H9 (cell line): ENCODE measurements around the gene CDK5RAP1. TPM values are rescaled to one million over a fixed set of nuclear protein-coding genes. Genes with fewer than 3 reads are reported as not detected.

Source experiments
- DNase-seq: peaks from one replicate; pipeline ENCODE4 v3.0.0-alpha.2; 2017
- H2AFZ ChIP-seq: one replicate; pipeline ENCODE4 v1.6.1; 2013; ENCODE audit warnings: mild to moderate bottlenecking, low read length, control low read depth, moderate library complexity
- H2AK5ac ChIP-seq: 2 replicates; pipeline ENCODE4 v1.6.1; 2013; ENCODE audit warnings: low read length, control low read depth, mixed read lengths; ENCODE audit not compliant: insufficient read length
- H2BK120ac ChIP-seq: one replicate; pipeline ENCODE4 v1.6.1; 2013; ENCODE audit warnings: low read depth, mild to moderate bottlenecking, low read length, control low read depth, inconsistent platforms; ENCODE audit not compliant: poor library complexity, severe bottlenecking
- H2BK12ac ChIP-seq: 2 replicates; pipeline ENCODE4 v1.6.1; 2013; ENCODE audit warnings: low read length, control low read depth, mixed read lengths, low read depth; ENCODE audit not compliant: insufficient read length
- H2BK15ac ChIP-seq: 2 replicates; pipeline ENCODE4 v1.6.1; 2013; ENCODE audit warnings: low read depth, low read length, control low read depth
- H2BK20ac ChIP-seq: one replicate; pipeline ENCODE4 v1.6.1; 2013; ENCODE audit warnings: low read depth, mild to moderate bottlenecking, low read length, control low read depth, inconsistent platforms; ENCODE audit not compliant: poor library complexity, severe bottlenecking
- H2BK5ac ChIP-seq: 2 replicates; pipeline ENCODE4 v1.6.1; 2013; ENCODE audit warnings: low read length, control low read depth, mixed read lengths; ENCODE audit not compliant: insufficient read length
- H3K14ac ChIP-seq: 2 replicates; pipeline ENCODE4 v1.6.1; 2013; ENCODE audit warnings: low read length, control low read depth; ENCODE audit not compliant: insufficient read depth
- H3K18ac ChIP-seq: 2 replicates; pipeline ENCODE4 v1.6.1; 2013; ENCODE audit warnings: low read depth, mild to moderate bottlenecking, mixed read lengths, low read length, control low read depth; ENCODE audit not compliant: insufficient read length
- H3K23ac ChIP-seq: 2 replicates; pipeline ENCODE4 v1.6.1; 2013; ENCODE audit warnings: low read length, control low read depth, mixed read lengths, low read depth; ENCODE audit not compliant: insufficient read length
- H3K23me2 ChIP-seq: 2 replicates; pipeline ENCODE4 v1.6.1; 2013; ENCODE audit warnings: low read depth, mild to moderate bottlenecking, mixed read lengths, low read length, control low read depth; ENCODE audit not compliant: insufficient read length, poor library complexity, severe bottlenecking
- H3K27ac ChIP-seq: 2 replicates; pipeline ENCODE4 v1.5.1; 2013; ENCODE audit warnings: low read length, control low read depth, mixed read lengths, low read depth; ENCODE audit not compliant: insufficient read length
- H3K27me3 ChIP-seq: 2 replicates; pipeline ENCODE4 v1.6.1; 2013; ENCODE audit warnings: low read length, control low read depth, inconsistent platforms; ENCODE audit not compliant: insufficient read depth
- H3K4ac ChIP-seq: 2 replicates; pipeline ENCODE4 v1.6.1; 2013; ENCODE audit warnings: low read depth, mild to moderate bottlenecking, control low read depth, inconsistent platforms, low read length, moderate library complexity
- H3K4me1 ChIP-seq: 2 replicates; pipeline ENCODE4 v1.6.1; 2013; ENCODE audit warnings: low read length, control low read depth, inconsistent platforms; ENCODE audit not compliant: insufficient read depth
- H3K4me2 ChIP-seq: 2 replicates; pipeline ENCODE4 v1.6.1; 2013; ENCODE audit warnings: low read length, control low read depth, mixed read lengths; ENCODE audit not compliant: insufficient read length, insufficient read depth
- H3K56ac ChIP-seq: 2 replicates; pipeline ENCODE4 v1.6.1; 2013; ENCODE audit warnings: low read depth, mild to moderate bottlenecking, mixed read lengths, low read length, control low read depth; ENCODE audit not compliant: insufficient read length
- H3K79me1 ChIP-seq: 2 replicates; pipeline ENCODE4 v1.6.1; 2013; ENCODE audit warnings: low read depth, mild to moderate bottlenecking, moderate library complexity, low read length, control low read depth, inconsistent platforms; ENCODE audit not compliant: insufficient read depth, poor library complexity, severe bottlenecking
- H3K79me2 ChIP-seq: 2 replicates; pipeline ENCODE4 v1.6.1; 2013; ENCODE audit warnings: low read length, control low read depth, inconsistent platforms; ENCODE audit not compliant: insufficient read depth
- H3K9ac ChIP-seq: 2 replicates; pipeline ENCODE4 v1.6.1; 2013; ENCODE audit warnings: low read length, control low read depth, mixed read lengths; ENCODE audit not compliant: insufficient read length; ENCODE audit errors: extremely low read depth
- H3K9me3 ChIP-seq: one replicate; pipeline ENCODE4 v1.6.1; 2013; ENCODE audit warnings: low read depth, low read length, inconsistent platforms; ENCODE audit not compliant: control insufficient read depth
- H3T11ph ChIP-seq: one replicate; pipeline ENCODE4 v1.6.1; 2013; ENCODE audit warnings: mild to moderate bottlenecking, low read length, control low read depth, inconsistent platforms
- H4K20me1 ChIP-seq: one replicate; pipeline ENCODE4 v1.6.1; 2013; ENCODE audit not compliant: control insufficient read depth, insufficient read length, insufficient read depth
- H4K5ac ChIP-seq: 2 replicates; pipeline ENCODE4 v1.6.1; 2013; ENCODE audit warnings: low read depth, mild to moderate bottlenecking, mixed read lengths, low read length, control low read depth; ENCODE audit not compliant: insufficient read length
- H4K8ac ChIP-seq: replicated peaks from 2 replicates; pipeline ENCODE4 v1.6.1; 2013; ENCODE audit warnings: low read length, control low read depth, mixed read lengths, low read depth; ENCODE audit not compliant: insufficient read length
- H4K91ac ChIP-seq: 2 replicates; pipeline ENCODE4 v1.6.1; 2013; ENCODE audit warnings: low read depth, mild to moderate bottlenecking, moderate library complexity, mixed read lengths, low read length, control low read depth; ENCODE audit not compliant: insufficient read length
- H3K27ac Mint-ChIP-seq, 3 experiments: 2 replicates in 2 of 3; 3 replicates in 1 of 3; pipeline ENCODE4 v1.8.0; 2020 to 2021; ENCODE audit warnings: mixed read lengths in 3 of 3, mild to moderate bottlenecking in 1 of 3, moderate library complexity in 1 of 3
- H3K27me3 Mint-ChIP-seq: 2 replicates; pipeline ENCODE4 v1.8.0; 2021; ENCODE audit warnings: low read depth, mild to moderate bottlenecking, moderate library complexity, mixed read lengths
- H3K36me3 Mint-ChIP-seq, 3 experiments: 2 replicates in 2 of 3; 3 replicates in 1 of 3; pipeline ENCODE4 v1.8.0; 2020 to 2021; ENCODE audit warnings: low read depth in 3 of 3, mixed read lengths in 3 of 3; ENCODE audit not compliant: insufficient read depth in 1 of 3
- H3K4me1 Mint-ChIP-seq, 2 experiments: 2 replicates each; pipeline ENCODE4 v1.8.0; 2020; ENCODE audit warnings: mixed read lengths in 2 of 2
- H3K4me3 Mint-ChIP-seq, 2 experiments: 2 replicates in 1 of 2; 3 replicates in 1 of 2; pipeline ENCODE4 v1.8.0; 2020 to 2021; ENCODE audit warnings: mild to moderate bottlenecking in 2 of 2, mixed read lengths in 2 of 2, moderate library complexity in 1 of 2
- H3K9me3 Mint-ChIP-seq, 2 experiments: 2 replicates in 1 of 2; 3 replicates in 1 of 2; pipeline ENCODE4 v1.8.0; 2020; ENCODE audit warnings: mild to moderate bottlenecking in 2 of 2, mixed read lengths in 2 of 2, moderate library complexity in 1 of 2
- WGBS: extraction: QIAGEN DNeasy Blood & Tissue Kit; methylation state at CpG from one replicate; pipeline ENCODE4 v1.1.7; 2013; ENCODE audit warnings: missing lambda C conversion rate, low lambda C conversion rate, mixed read lengths; ENCODE audit not compliant: insufficient read length; ENCODE audit errors: extremely low coverage; 5-methylcytosine and 5-hydroxymethylcytosine counted together
- total RNA-seq: library from RNA; stranded (reverse); gene quantifications from 2 replicates; pipeline ENCODE4 v1.2.1, GENCODE V29; 2021
- TF ChIP-seq, protein P1 (sequence below): fragments of 200-600 bp; sonication (generic); conservative IDR thresholded peaks from 3 replicates; pipeline ENCODE4 v1.8.0; 2021; ENCODE audit warnings: antibody characterized with exemption, mild to moderate bottlenecking

The CDK5RAP1 gene
- total RNA-seq, 1 experiment from 2014 or later = 66.4 TPM

DNA sequence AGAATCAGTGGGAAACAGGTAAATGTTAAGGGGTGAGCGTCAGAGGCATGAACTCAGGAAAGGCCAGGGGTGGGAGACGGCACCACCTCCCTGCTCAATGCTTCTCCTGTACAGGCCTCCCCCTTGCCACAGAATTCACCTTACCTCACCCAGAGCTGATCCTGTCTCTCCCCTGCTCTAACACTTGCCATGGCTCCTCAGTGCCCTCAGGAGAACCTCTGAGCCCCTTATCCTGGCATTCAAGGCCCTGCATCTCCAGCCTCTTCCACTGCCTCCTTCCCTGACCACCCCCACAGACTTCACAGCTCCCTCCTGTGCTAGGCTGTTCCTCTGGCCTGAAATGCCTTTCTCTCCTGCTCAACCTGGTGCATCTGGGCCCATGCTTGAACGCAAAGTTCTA lies 84.4 kb downstream of the CDK5RAP1 start:
- Histone ChIP-seq H4K8ac (no peak overlapping the region), H3K9me3 (no peaks in the 10 kb centered on the region), H3K18ac (no peak overlapping the region), H3K14ac (no peak overlapping the region), H3K27me3 (no peaks in the 10 kb centered on the region), H2BK12ac (no peak overlapping the region), H2BK120ac (no peak overlapping the region), H3K79me2 (no peaks in the 10 kb centered on the region), H4K5ac (no peak overlapping the region), H3K79me1 (no peaks in the 10 kb centered on the region), H3K9ac (no peak overlapping the region), H2AK5ac (no peak overlapping the region), H3T11ph (no peak overlapping the region), H3K23ac (no peak overlapping the region), H3K23me2 (no peaks in the 10 kb centered on the region), H4K91ac (no peak overlapping the region), H3K27ac (no peak overlapping the region), H2BK5ac (no peak overlapping the region), H3K56ac (no peak overlapping the region), H3K4me2 (no peak overlapping the region), H2AFZ (no peak overlapping the region), H4K20me1 (no peaks in the 10 kb centered on the region), H3K4ac (no peak overlapping the region), H2BK15ac (no peak overlapping the region), H3K4me1 (no peaks in the 10 kb centered on the region), H2BK20ac (no peak overlapping the region)
- no peaks in the 10 kb centered on the region for H3K9me3 Mint-ChIP-seq
- no peaks in the 10 kb centered on the region for H3K36me3 Mint-ChIP-seq
- WGBS = no CpG with 5 or more reads among the region's 3 CpGs
- TF ChIP-seq, protein P1, sequence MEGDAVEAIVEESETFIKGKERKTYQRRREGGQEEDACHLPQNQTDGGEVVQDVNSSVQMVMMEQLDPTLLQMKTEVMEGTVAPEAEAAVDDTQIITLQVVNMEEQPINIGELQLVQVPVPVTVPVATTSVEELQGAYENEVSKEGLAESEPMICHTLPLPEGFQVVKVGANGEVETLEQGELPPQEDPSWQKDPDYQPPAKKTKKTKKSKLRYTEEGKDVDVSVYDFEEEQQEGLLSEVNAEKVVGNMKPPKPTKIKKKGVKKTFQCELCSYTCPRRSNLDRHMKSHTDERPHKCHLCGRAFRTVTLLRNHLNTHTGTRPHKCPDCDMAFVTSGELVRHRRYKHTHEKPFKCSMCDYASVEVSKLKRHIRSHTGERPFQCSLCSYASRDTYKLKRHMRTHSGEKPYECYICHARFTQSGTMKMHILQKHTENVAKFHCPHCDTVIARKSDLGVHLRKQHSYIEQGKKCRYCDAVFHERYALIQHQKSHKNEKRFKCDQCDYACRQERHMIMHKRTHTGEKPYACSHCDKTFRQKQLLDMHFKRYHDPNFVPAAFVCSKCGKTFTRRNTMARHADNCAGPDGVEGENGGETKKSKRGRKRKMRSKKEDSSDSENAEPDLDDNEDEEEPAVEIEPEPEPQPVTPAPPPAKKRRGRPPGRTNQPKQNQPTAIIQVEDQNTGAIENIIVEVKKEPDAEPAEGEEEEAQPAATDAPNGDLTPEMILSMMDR = no peak
- H3K4me1 Mint-ChIP-seq = no peaks in the 10 kb centered on the region; a peak in 1 of 4 replicates
- peak overlapping the region in 1 of 3 experiments; percentile 9; a peak in 1 of 7 replicates for H3K27ac Mint-ChIP-seq
- H3K4me3 Mint-ChIP-seq = no peak overlapping the region
- peaks cover 6% of the 10 kb centered on the region for H3K27me3 Mint-ChIP-seq
- no peak for DNase-seq
